Activated T-helper 1 cell treated with anti-CD3 and anti-CD28 coated beads, Interleukin-12 subunit alpha, Interleukin-12 subunit beta, Interleukin-2, Interleukin-4 antibody, amounts not matched to agents 30 ng/mL and 10 ng/mL and 1 ng/mL, durations not matched to agents 14 hours and 24 hours and 36 hours (primary cell): ENCODE measurements around the gene EIF1. TPM values are rescaled to one million over a fixed set of nuclear protein-coding genes. Genes with fewer than 3 reads are reported as not detected.

ENCODE experiments used
- DNase-seq: peaks from one replicate; pipeline ENCODE4 v3.0.0; 2021; ENCODE audit warnings: low spot score
- H3K27ac Mint-ChIP-seq: one replicate; pipeline ENCODE4 v1.8.0; 2021; ENCODE audit warnings: mild to moderate bottlenecking, mixed read lengths
- H3K27me3 Mint-ChIP-seq: one replicate; pipeline ENCODE4 v1.8.0; 2022; ENCODE audit warnings: mild to moderate bottlenecking, moderate library complexity, mixed read lengths; ENCODE audit not compliant: insufficient read depth
- H3K36me3 Mint-ChIP-seq: one replicate; pipeline ENCODE4 v1.8.0; 2021; ENCODE audit warnings: low read depth, mixed read lengths
- H3K4me1 Mint-ChIP-seq: one replicate; pipeline ENCODE4 v1.8.0; 2021; ENCODE audit warnings: low read depth, mixed read lengths
- H3K4me3 Mint-ChIP-seq: one replicate; pipeline ENCODE4 v1.8.0; 2021; ENCODE audit warnings: mild to moderate bottlenecking, moderate library complexity, mixed read lengths
- H3K9me3 Mint-ChIP-seq: one replicate; pipeline ENCODE4 v1.8.0; 2021; ENCODE audit warnings: mixed read lengths
- intact Hi-C: fragments of 100-400 bp; cut with micrococcal nuclease; formaldehyde crosslinking; loops from one replicate; pipeline ENCODE4 v1.15.1; 2024
- total RNA-seq: library from RNA; stranded (reverse); gene quantifications from 2 replicates; pipeline ENCODE4 v1.2.3, GENCODE V29; 2022

The EIF1 gene
- total RNA-seq, 1 donor from 2014 or later: 876 TPM

DNA sequence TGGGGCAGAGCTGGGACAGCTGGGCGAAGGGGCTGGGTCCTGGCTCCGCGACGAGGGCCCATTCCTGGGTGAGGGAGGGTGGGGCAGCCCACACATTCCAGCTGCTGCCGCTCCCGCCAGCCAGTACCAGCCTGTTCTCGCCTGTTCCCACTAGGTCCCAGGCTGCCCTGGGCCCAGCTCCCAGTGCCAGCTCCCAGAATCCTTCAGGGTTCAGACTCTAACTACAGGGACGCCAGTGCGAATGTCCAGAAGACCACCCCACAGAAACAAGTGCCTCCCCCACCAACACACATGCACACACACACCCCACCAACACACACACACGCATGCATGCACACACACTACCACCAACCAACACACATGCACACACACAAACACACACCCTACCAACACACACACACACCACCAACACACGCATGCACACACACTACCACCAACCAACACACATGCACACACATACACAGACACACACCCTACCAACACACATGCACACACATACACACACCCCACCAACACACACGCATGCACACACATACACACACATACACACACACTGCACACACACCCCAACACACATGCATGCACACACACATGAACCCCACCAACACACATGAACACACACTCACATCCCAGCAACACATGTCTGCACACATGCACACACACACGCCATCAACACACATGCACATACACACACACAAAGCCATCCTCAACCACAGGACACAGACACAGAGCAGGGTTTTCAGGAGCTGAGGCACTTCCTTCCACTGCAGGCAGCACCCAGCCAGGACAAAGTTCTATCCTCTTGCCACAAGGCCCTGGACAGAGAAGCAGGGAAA lies 36.8 kb upstream of the EIF1 start:
- H3K27ac Mint-ChIP-seq: no peak overlapping the region
- H3K4me3 Mint-ChIP-seq: no peak overlapping the region
- no peaks in the 10 kb centered on the region for H3K36me3 Mint-ChIP-seq
- H3K27me3 Mint-ChIP-seq: peaks cover 4% of the 10 kb centered on the region
- no peaks in the 10 kb centered on the region for H3K9me3 Mint-ChIP-seq
- H3K4me1 Mint-ChIP-seq: peaks cover 10% of the 10 kb centered on the region
- intact Hi-C loops: no loop called here
- DNase-seq: no peak

DNA sequence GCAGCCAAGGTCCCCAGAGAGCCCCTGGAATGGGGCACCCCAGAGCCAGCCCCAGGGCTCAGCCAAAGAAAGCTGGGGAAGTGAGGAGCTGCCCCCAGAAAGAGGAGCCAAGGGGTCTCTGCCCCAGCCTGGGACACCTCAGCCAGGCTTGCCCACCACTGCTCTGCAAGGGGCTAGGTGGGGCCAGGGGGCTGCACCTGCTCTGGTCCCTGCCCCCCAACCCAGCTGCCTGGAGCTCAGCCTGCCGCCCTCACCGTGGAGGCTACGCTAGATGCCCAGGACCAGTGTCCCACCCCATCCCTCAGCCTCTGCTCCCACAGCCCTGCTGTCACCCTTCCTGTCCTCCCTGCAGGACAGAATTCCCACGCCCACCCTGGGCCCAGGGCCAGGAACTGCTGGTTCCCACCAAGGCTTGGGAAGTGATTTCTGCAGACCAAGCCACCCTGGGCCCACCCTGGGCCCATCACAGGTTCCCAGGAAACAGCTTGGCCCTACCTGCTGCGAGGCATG lies 36.2 kb upstream of the EIF1 start:
- H3K9me3 Mint-ChIP-seq: no peaks in the 10 kb centered on the region
- H3K36me3 Mint-ChIP-seq: no peaks in the 10 kb centered on the region
- H3K4me3 Mint-ChIP-seq: no peak overlapping the region
- no peak overlapping the region for H3K27ac Mint-ChIP-seq
- peaks cover 10% of the 10 kb centered on the region for H3K4me1 Mint-ChIP-seq
- intact Hi-C loops: no loop called here
- peaks cover 4% of the 10 kb centered on the region for H3K27me3 Mint-ChIP-seq
- DNase-seq: no peak

DNA sequence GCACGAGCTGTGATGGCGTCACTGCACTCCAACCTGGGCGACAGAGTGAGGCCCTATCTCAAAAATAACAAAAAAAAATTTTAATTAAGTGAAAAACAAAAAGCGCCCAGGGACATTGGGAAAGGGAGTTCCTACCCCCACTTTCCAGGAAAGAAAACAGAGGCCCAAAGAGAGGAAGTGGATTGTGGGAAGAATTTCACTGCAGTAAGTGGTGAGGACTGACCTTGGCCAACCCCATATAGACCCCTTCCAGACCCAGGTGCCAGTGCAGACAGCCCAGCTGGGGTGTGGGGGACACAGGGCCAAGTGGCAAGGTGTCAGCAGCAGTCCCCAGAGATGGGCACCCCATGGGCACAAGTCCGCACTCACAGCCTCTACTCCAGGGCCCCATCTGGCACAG lies 35.3 kb upstream of the EIF1 start:
- intact Hi-C loops: no loop called here
- H3K36me3 Mint-ChIP-seq: no peaks in the 10 kb centered on the region
- peaks cover 4% of the 10 kb centered on the region for H3K4me1 Mint-ChIP-seq
- no peak overlapping the region for H3K4me3 Mint-ChIP-seq
- H3K27ac Mint-ChIP-seq: no peak overlapping the region
- peaks cover 4% of the 10 kb centered on the region for H3K27me3 Mint-ChIP-seq
- DNase-seq: no peak
- H3K9me3 Mint-ChIP-seq: no peaks in the 10 kb centered on the region

DNA sequence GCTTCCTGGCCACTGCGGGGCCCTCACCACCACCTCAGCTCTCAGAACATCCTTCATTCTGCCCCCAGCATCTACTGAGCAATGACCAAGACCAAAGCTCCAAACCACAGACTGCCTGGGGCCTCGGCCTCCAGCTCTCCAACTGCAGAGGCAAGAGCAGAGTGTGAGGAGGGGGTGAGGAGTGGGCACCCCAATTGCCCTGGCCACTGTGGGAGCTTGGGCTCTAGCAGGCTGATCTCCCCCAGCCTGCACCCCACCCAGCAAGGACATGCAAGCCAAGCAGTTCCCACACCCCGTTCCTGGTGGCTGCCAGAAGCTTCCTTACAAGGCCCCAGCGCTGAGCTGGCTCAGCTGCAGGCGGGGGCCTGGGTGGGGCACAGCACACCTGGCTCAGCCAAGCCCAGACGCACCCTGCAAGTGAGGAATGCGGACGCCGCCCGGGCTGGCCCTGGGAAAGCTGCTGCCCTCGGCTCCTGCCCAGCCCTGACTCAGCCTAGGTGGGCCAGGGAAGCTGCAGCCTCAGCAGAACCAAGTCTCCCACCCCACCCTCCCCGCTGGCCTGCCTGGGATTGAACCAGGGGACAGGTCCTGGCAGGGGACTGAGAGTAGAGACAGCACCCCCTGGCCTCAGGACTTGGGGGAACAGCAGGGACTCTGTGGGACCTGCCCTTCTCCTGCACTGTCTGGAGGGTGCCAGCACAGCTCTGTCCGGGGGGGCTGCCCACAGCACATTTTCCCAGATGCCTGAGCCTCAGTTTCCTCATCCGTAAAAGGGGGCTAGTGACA lies 34.6 kb upstream of the EIF1 start:
- Mint-ChIP-seq H3K27me3 (peaks cover 2% of the 10 kb centered on the region), H3K9me3 (no peaks in the 10 kb centered on the region), H3K4me1 (no peaks in the 10 kb centered on the region), H3K4me3 (no peak overlapping the region), H3K36me3 (no peaks in the 10 kb centered on the region), H3K27ac (no peak overlapping the region)
- intact Hi-C loops: no loop called here
- DNase-seq: no peak

DNA sequence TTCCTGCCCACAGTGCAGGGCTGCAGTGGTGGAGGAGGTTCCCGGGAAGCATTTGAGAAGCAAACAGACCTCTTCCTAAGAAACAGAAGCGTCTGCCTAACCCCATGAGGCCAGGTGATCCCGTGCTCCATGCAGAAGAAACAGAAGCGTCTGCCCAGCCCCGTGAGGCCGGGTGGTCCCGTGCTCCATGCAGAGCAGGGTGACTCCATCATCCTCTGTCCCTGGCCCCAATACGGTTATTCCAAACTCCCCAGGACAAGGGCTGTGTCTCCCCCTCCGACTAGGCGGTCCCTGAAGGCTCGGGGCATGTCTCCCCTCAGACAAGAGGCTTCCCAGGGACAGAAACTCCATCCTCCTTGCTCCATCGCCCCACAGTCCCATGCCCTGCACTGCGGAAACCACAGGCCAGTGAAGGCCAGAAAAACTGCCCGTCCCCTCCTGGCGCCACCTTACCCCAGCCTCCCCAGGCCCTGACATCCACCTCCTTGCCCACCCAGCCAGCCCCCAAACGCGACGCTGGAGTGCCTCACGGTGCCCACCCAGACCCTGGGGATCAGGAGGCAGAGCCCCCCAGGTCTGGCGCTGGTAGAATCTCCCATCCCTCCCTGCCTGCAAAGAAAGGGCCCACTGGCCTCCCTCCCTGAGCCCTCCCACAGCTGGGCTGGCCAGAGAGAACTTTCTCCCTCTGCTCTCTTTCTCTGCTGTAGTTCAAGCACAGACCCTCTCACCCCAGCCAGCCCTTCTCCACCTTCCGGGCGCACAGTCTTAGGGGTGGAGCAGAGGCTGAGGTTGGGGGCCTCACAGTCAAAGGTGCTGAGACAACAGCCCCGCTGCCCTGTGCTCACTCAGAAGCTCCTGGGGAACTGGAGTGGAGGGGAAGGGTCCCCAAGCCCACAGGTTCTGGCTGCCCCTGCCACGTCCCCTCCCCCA lies 33.7 kb upstream of the EIF1 start:
- no peaks in the 10 kb centered on the region for H3K36me3 Mint-ChIP-seq
- no peak overlapping the region for H3K27ac Mint-ChIP-seq
- H3K4me1 Mint-ChIP-seq: no peaks in the 10 kb centered on the region
- DNase-seq: no peak
- peaks cover 2% of the 10 kb centered on the region for H3K27me3 Mint-ChIP-seq
- H3K9me3 Mint-ChIP-seq: no peaks in the 10 kb centered on the region
- intact Hi-C loops: no loop called here
- H3K4me3 Mint-ChIP-seq: no peak overlapping the region

DNA sequence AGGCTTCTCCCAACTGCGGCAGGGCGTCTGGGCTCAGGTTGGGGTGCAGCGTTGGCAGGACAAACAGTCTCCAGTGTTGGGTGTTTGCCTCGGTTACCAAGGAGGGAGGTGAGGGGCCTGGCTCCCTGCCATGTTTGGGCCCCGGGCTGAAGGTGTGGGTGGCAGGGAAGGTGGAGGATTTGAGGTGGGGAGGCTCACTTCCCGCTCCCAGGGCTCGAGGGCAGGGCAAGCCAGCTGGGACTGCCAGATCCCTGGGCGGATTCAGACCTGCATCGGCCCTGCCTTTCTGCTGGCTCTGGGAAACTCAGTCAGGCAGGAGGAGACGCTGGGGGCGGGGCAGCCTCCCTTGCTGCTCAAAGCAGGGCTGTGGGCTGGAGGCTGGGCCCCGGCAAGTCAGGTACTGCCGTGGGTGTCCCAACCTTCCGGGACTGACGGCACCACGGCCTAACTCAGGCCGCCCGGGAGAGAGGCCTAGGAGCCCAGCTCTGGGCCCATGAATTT lies 33.0 kb upstream of the EIF1 start:
- no peak overlapping the region for H3K27ac Mint-ChIP-seq
- no peak overlapping the region for H3K4me3 Mint-ChIP-seq
- H3K36me3 Mint-ChIP-seq: no peaks in the 10 kb centered on the region
- no peaks in the 10 kb centered on the region for H3K4me1 Mint-ChIP-seq
- no peaks in the 10 kb centered on the region for H3K9me3 Mint-ChIP-seq
- H3K27me3 Mint-ChIP-seq: peaks cover 3% of the 10 kb centered on the region
- DNase-seq: no peak
- intact Hi-C loops: no loop called here

DNA sequence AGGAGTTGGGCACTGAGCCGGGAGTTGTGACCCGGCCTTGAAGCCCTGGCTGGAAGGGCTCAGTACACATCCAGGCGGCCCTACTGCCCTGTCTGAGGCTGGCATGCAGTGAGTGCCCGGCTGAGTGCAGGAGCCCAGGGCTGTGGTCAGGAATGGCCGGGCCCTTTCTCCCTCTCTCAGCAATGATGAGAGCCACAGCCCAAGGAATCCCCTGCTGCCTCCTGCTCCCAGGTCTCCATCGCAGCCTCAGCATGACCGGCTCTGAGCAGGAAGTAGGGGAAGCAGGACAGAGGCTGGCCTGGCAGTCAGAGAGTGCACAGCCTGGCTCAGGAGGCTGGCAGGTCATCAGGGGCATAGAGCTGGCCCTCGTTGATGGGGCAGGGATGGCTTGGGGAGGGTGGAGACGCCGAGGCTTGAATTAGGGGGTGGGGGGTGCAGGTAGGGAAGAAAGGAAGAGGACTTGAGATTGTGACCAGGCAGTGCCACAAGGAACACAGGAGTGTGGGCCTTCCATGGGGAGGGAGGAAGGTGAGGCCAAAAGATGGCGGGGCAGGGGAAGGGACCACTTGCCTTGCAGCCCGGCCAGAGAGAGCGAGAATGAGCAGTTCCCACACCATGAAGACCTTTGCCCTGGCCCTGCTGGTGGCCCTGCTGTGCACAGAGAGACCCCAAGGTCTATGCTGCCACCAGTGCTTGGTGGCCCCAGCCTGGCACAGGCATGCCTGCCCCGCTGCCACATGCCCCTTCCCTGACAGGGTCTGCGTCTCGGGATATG lies 32.2 kb upstream of the EIF1 start:
- no peaks in the 10 kb centered on the region for H3K36me3 Mint-ChIP-seq
- peaks cover 4% of the 10 kb centered on the region for H3K27me3 Mint-ChIP-seq
- H3K9me3 Mint-ChIP-seq: no peaks in the 10 kb centered on the region
- DNase-seq: no peak
- intact Hi-C loops: no loop called here
- no peaks in the 10 kb centered on the region for H3K4me1 Mint-ChIP-seq
- no peak overlapping the region for H3K4me3 Mint-ChIP-seq
- H3K27ac Mint-ChIP-seq: no peak overlapping the region

DNA sequence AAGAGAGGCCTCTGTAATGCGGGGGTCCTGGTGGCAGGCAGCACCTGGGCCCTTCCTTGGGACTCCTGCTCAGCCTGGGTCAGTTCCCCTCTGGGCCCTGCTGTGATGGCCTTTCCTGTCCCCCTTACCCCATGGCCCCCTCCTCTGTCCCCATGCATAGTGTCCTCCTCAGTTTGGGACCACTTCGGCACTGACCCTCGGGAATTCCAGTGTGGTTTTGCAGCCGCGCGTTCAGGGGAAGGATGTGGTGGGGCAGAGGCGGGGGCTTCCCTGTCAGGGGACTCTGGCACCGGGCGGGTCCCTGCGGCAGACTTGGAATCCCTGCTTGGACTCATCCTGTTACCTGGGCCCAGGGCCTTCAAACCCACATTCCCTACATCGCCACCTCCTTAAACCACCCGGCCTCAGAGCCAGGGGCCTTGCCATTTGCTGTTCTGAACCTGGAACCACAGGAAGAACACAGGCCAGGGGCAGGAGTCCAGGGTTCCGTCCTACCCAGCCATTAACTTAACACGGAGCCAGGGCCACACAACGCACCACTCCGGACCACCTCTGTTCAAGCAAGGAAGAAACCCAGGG lies 31.4 kb upstream of the EIF1 start:
- no peak overlapping the region for H3K4me3 Mint-ChIP-seq
- no peaks in the 10 kb centered on the region for H3K36me3 Mint-ChIP-seq
- no peaks in the 10 kb centered on the region for H3K4me1 Mint-ChIP-seq
- peaks cover 4% of the 10 kb centered on the region for H3K27me3 Mint-ChIP-seq
- intact Hi-C loops: no loop called here
- no peaks in the 10 kb centered on the region for H3K9me3 Mint-ChIP-seq
- DNase-seq: no peak
- H3K27ac Mint-ChIP-seq: no peak overlapping the region

DNA sequence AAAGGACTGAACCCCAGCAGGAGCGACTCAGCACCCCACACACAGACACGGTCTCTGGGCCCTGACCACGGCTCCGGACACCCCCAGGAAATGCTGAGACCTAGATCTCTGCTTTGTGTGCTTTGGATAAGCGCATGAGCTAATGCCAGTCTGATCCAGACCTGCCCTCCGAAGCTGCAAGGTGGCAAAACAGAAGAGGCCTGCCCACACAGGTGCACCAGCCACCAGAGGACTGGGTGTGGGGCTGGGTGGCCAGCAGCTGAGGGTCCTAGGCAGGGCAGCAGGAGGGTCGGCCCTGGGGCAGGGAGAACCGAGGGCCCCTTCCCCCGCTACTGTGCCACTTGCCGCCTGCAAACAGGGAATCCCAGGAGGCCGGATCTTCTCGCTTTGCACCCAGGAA lies 30.7 kb upstream of the EIF1 start:
- intact Hi-C loops: no loop called here

DNA sequence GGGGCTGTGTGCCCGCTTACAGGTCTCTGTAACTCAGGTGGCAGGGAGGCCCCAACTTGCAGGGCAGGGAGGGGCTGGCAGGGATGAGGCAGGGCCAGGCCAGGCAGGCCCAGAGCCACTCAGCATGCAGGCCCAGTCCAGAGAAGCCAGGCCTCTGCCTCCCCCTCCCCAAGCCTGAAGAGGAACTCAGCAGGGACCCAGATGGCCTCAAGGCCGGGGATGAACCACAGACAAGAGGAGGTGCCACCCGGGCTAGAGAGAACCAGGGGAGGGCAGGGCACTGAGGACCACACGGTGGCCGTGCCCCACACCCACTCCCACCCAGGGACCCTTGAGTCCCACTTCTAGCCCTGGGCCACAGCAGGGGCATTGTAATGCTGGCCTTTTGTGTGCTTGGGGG lies 29.8 kb upstream of the EIF1 start:
- intact Hi-C loops: no loop called here
- Mint-ChIP-seq H3K9me3 (no peaks in the 10 kb centered on the region), H3K27me3 (peaks cover 10% of the 10 kb centered on the region), H3K4me3 (no peak overlapping the region), H3K36me3 (no peaks in the 10 kb centered on the region), H3K27ac (no peak overlapping the region), H3K4me1 (peaks cover 11% of the 10 kb centered on the region)
- DNase-seq: no peak

More for the DNA sequence above, 30.7 kb upstream of the EIF1 start:
- H3K27ac Mint-ChIP-seq: no peak overlapping the region
- H3K4me3 Mint-ChIP-seq: no peak overlapping the region
- H3K4me1 Mint-ChIP-seq: peaks cover 2% of the 10 kb centered on the region
- no peak for DNase-seq
- peaks cover 4% of the 10 kb centered on the region for H3K27me3 Mint-ChIP-seq
- no peaks in the 10 kb centered on the region for H3K36me3 Mint-ChIP-seq
- H3K9me3 Mint-ChIP-seq: no peaks in the 10 kb centered on the region

DNA sequence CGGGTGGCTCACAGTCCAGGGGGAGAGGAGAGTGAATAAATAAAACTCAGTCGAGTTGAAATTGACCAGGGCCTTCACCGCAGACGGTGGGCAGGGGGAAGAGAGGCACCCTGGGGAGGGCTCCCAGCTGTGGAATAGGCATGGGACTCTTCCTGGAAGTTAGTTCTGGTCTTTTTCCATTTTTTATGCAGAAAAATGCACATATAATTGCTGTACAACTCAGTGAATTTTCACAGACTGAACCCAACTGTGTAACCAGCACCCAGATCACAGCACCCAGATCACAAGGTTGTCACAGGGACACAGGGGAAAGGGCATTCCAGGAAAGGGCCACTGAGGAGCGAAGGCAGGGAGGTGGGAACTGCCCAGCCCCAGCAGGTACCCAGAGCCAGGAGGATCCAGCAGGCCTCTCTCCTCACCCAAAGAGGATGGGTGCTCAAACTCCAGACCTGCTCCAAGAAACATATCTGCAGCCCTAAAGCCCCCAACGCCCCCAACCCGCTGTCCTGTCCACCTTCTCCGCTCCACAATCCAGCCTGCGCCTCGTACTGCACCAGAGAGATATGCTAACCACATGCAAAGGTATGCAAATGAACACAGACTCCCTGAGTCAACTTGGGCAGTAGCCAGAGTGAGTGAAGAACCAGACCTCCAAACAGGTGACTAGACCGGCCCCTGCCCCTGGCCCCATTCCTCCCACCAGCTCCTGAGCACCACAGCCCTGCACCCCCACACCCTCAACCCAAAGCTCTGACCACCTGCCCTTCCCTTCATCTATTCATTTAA lies 29.1 kb upstream of the EIF1 start:
- no peak for DNase-seq
- Mint-ChIP-seq H3K4me1 (peaks cover 11% of the 10 kb centered on the region), H3K27ac (no peak overlapping the region), H3K27me3 (peaks cover 10% of the 10 kb centered on the region), H3K9me3 (no peaks in the 10 kb centered on the region), H3K4me3 (no peak overlapping the region), H3K36me3 (no peaks in the 10 kb centered on the region)
- intact Hi-C loops: loop anchor here (5.0 to 10.0 kb wide), 4 partner anchors 172 to 1335 kb away; partner anchors contain the start of gene KRT36
